ENCODE data around the gene FBXL20. TPM values are rescaled to one million over a fixed set of nuclear protein-coding genes. Genes with fewer than 3 reads are reported as not detected.

FBXL20 gene
- total RNA-seq, 2 donors from 2014 or later = 15.6 to 18.1 TPM

DNA sequence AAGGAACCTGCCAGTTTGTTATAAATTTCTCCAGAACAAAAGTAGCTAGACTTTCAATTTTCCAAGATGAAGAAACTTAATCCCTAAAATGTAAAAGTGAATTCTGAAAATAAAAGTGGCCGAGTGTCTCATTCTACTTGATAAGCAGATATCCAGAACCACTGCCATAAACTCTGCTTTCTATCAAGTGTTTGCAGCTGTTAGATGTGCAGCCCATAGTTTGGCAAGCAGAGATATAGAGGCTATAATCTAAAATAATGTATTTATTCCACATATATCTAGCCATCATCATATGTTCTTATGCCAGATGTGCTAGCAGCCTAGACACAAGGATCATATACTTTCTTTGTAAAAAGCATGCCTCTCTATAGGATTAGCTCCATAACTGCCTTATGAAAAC, 14.7 kb upstream of the FBXL20 start:
- TF ChIP-seq, protein P1, sequence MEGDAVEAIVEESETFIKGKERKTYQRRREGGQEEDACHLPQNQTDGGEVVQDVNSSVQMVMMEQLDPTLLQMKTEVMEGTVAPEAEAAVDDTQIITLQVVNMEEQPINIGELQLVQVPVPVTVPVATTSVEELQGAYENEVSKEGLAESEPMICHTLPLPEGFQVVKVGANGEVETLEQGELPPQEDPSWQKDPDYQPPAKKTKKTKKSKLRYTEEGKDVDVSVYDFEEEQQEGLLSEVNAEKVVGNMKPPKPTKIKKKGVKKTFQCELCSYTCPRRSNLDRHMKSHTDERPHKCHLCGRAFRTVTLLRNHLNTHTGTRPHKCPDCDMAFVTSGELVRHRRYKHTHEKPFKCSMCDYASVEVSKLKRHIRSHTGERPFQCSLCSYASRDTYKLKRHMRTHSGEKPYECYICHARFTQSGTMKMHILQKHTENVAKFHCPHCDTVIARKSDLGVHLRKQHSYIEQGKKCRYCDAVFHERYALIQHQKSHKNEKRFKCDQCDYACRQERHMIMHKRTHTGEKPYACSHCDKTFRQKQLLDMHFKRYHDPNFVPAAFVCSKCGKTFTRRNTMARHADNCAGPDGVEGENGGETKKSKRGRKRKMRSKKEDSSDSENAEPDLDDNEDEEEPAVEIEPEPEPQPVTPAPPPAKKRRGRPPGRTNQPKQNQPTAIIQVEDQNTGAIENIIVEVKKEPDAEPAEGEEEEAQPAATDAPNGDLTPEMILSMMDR (conservative IDR thresholded peaks at IDR 0.05) = no peak
- no peak overlapping the region for H3K27ac ChIP-seq (ENCODE audit: low read depth, low read length)
- Mint-ChIP-seq H3K9me3 (no peaks in the 10 kb centered on the region), H3K4me1 (no peaks in the 10 kb centered on the region), H3K27me3 (ENCODE audit: insufficient read depth) (no peaks in the 10 kb centered on the region), H3K36me3 (ENCODE audit: low read depth) (peaks cover 71% of the 10 kb centered on the region), H3K27ac (no peak overlapping the region), H3K4me3 (no peak overlapping the region)
- WGBS, 2 experiments (ENCODE audit: insufficient coverage in 1 of 2, insufficient read length in 1 of 2) = 100% methylated on average over 1 of the region's 1 CpG
- H3K4me3 ChIP-seq (ENCODE audit: low read length) = no peak overlapping the region
- no peaks in the 10 kb centered on the region for H3K4me1 ChIP-seq (ENCODE audit: control insufficient read depth, insufficient read depth, low read length)
- peaks cover 63% of the 10 kb centered on the region for H3K36me3 ChIP-seq (ENCODE audit: control insufficient read depth, insufficient read depth, low read length)
- no peak overlapping the region for H3K9ac ChIP-seq (ENCODE audit: extremely low read depth, low read length, poor library complexity, severe bottlenecking)
- no peaks in the 10 kb centered on the region for H3K27me3 ChIP-seq (ENCODE audit: control insufficient read depth, insufficient read depth, low read length, poor library complexity, severe bottlenecking)
- DNase-seq = no peak
- H3K9me3 ChIP-seq (ENCODE audit: control insufficient read depth, low read length) = no peaks in the 10 kb centered on the region

DNA sequence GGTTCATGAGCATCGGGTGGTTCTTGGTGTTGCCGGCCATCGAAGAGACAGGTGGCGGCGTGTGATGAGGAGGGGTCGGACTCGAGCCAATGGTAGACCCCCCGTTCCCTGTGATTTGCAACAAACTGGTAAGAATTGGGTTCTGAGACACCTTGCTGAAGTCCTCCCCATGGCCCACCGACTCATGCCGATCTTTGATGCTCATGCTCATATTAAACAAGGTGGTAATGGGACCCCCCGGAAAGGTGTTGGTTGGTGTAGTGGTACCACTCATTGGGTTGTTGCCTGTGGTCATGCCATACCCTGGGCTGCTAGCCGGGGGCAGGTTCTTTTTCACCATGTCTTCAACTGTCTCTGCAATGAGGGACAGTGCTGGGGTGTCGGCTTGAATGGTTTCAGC, 8.9 kb upstream of the FBXL20 start:
- Histone ChIP-seq H3K9me3 (ENCODE audit: control insufficient read depth, low read length) (no peaks in the 10 kb centered on the region), H3K4me1 (ENCODE audit: control insufficient read depth, insufficient read depth, low read length) (no peaks in the 10 kb centered on the region), H3K27me3 (ENCODE audit: control insufficient read depth, insufficient read depth, low read length, poor library complexity, severe bottlenecking) (no peaks in the 10 kb centered on the region), H3K9ac (ENCODE audit: extremely low read depth, low read length, poor library complexity, severe bottlenecking) (no peak overlapping the region), H3K27ac (ENCODE audit: low read depth, low read length) (no peak overlapping the region), H3K4me3 (ENCODE audit: low read length) (no peak overlapping the region), H3K36me3 (ENCODE audit: control insufficient read depth, insufficient read depth, low read length) (peaks cover 69% of the 10 kb centered on the region)
- Mint-ChIP-seq H3K9me3 (no peaks in the 10 kb centered on the region), H3K4me3 (no peak overlapping the region), H3K27ac (no peak overlapping the region), H3K27me3 (ENCODE audit: insufficient read depth) (no peaks in the 10 kb centered on the region), H3K36me3 (ENCODE audit: low read depth) (peaks cover 61% of the 10 kb centered on the region), H3K4me1 (no peaks in the 10 kb centered on the region)
- DNase-seq = no peak
- 95 to 96% methylated on average over 8 to 13 of the region's 13 CpGs for WGBS, 2 experiments (ENCODE audit: insufficient coverage in 1 of 2, insufficient read length in 1 of 2)
- TF ChIP-seq, protein P1 (conservative IDR thresholded peaks at IDR 0.05) = no peak

GRCh38 chr17:39408360-39408759, 6.9 kb upstream of the FBXL20 start:
- H3K36me3 ChIP-seq (ENCODE audit: control insufficient read depth, insufficient read depth, low read length) = peaks cover 59% of the 10 kb centered on the region
- no peak overlapping the region for H3K4me3 ChIP-seq (ENCODE audit: low read length)
- Mint-ChIP-seq H3K27ac (no peak overlapping the region), H3K36me3 (ENCODE audit: low read depth) (peaks cover 47% of the 10 kb centered on the region), H3K9me3 (no peaks in the 10 kb centered on the region), H3K4me3 (no peak overlapping the region), H3K4me1 (no peaks in the 10 kb centered on the region), H3K27me3 (ENCODE audit: insufficient read depth) (no peaks in the 10 kb centered on the region)
- H3K9ac ChIP-seq (ENCODE audit: extremely low read depth, low read length, poor library complexity, severe bottlenecking) = no peak overlapping the region
- no peak for DNase-seq
- TF ChIP-seq, protein P1 (conservative IDR thresholded peaks at IDR 0.05) = no peak
- H3K27ac ChIP-seq (ENCODE audit: low read depth, low read length) = no peak overlapping the region
- H3K4me1 ChIP-seq (ENCODE audit: control insufficient read depth, insufficient read depth, low read length) = no peaks in the 10 kb centered on the region
- 92 to 100% methylated on average over 2 of the region's 2 CpGs for WGBS, 2 experiments (ENCODE audit: insufficient coverage in 1 of 2, insufficient read length in 1 of 2)
- H3K27me3 ChIP-seq (ENCODE audit: control insufficient read depth, insufficient read depth, low read length, poor library complexity, severe bottlenecking) = no peaks in the 10 kb centered on the region
- no peaks in the 10 kb centered on the region for H3K9me3 ChIP-seq (ENCODE audit: control insufficient read depth, low read length)

Data from endodermal cell (in vitro differentiated cells).